Measurements from ENCODE around the gene CABP7.

DNA sequence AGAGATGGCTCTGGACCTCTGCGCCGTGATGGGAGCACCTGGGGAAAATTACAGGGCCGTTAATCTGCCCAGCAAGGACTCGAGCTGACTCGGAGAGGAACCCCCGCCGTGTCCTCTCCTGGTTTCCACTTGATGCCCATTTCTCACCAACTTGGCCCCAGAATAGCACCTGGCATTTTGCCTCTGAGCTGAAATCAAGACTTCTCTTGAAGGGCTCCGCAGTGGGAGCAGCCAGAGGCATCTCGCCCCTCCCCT is 19.0 kb upstream of the CABP7 start:
- no peak for TF ChIP-seq POLR2AphosphoS5 (IDR thresholded peaks at IDR 0.05; ENCODE audit: low read depth, low read length)
- TF ChIP-seq, protein P1, sequence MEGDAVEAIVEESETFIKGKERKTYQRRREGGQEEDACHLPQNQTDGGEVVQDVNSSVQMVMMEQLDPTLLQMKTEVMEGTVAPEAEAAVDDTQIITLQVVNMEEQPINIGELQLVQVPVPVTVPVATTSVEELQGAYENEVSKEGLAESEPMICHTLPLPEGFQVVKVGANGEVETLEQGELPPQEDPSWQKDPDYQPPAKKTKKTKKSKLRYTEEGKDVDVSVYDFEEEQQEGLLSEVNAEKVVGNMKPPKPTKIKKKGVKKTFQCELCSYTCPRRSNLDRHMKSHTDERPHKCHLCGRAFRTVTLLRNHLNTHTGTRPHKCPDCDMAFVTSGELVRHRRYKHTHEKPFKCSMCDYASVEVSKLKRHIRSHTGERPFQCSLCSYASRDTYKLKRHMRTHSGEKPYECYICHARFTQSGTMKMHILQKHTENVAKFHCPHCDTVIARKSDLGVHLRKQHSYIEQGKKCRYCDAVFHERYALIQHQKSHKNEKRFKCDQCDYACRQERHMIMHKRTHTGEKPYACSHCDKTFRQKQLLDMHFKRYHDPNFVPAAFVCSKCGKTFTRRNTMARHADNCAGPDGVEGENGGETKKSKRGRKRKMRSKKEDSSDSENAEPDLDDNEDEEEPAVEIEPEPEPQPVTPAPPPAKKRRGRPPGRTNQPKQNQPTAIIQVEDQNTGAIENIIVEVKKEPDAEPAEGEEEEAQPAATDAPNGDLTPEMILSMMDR (IDR thresholded peaks at IDR 0.05; ENCODE audit: control extremely low read depth in 1 of 3, insufficient read depth in 1 of 3, low read depth in 1 of 3, low read length in 3 of 3): no peak

Data from H1 (cell line).